ENCODE data around the gene HACD2. TPM values are rescaled to one million over a fixed set of nuclear protein-coding genes. Genes with fewer than 3 reads are reported as not detected.

HACD2 gene
- polyA plus RNA-seq, 1 experiment: 29.8 TPM

DNA sequence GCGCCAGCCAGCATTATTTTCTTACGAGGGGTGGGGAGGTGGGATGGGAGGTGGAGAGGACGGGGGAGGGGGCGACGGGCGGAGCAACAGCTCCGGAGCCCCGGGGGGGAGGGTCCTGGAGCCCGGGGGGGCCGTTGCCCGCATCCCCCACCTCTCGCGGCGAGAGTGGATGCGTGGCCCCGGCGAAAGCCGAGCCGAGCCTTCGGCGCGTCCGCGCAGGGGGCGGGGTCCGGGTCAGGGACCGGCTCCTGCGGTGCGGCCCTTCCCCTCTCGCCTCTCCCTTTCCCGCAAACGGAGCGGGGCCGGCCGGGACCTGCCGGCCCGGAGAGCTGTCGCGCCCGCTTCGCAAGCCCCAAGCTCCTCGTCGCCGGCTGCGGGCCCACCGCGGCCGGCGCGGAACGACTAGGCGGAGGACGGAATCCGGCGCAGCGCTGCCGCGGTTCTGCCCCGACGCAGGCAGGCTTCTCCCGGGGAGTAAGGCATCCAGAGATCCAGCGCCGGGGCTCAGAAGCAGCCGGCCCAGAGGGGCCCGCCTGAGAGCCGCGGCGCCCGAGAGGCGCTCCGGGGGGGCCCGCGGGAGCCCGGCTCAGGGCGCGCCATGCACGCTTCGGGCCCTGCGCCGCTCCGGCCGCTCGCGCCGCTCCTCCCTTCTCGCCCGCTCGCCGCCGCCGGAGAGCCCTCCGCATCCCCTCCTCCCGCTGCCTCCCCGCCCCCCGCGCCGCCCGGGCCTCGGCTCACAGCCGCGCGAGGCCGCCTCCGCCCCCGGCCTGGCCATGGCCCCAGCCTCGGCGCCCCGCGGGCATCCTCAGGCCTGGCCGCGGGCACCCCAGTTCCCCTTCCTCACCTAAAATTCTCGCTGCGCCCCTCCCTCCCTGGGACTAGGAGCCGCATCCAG lies 135.5 kb downstream of the HACD2 start:
- peaks cover 34% of the 10 kb centered on the region for H3K27me3 ChIP-seq (ENCODE audit: control insufficient read depth, insufficient read depth, low read length)
- CTCF ChIA-PET: interaction anchor here (0.7 to 2.5 kb wide), 6 partner anchors 10 to 118 kb away, joined by 3 to 6 read pairs (median 3); no protein-coding TSS in a partner anchor
- no peak for DNase-seq (ENCODE audit: low read depth)
- POLR2A ChIA-PET: interaction anchor here (0.6 kb wide), 1 partner anchor 75 kb away, joined by 10 read pairs; no protein-coding TSS in a partner anchor
- H3K4me3 ChIP-seq (ENCODE audit: low read depth, low read length): peak overlapping the region; percentile 55
- TF ChIP-seq, protein P1, sequence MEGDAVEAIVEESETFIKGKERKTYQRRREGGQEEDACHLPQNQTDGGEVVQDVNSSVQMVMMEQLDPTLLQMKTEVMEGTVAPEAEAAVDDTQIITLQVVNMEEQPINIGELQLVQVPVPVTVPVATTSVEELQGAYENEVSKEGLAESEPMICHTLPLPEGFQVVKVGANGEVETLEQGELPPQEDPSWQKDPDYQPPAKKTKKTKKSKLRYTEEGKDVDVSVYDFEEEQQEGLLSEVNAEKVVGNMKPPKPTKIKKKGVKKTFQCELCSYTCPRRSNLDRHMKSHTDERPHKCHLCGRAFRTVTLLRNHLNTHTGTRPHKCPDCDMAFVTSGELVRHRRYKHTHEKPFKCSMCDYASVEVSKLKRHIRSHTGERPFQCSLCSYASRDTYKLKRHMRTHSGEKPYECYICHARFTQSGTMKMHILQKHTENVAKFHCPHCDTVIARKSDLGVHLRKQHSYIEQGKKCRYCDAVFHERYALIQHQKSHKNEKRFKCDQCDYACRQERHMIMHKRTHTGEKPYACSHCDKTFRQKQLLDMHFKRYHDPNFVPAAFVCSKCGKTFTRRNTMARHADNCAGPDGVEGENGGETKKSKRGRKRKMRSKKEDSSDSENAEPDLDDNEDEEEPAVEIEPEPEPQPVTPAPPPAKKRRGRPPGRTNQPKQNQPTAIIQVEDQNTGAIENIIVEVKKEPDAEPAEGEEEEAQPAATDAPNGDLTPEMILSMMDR (IDR thresholded peaks at IDR 0.05; ENCODE audit: insufficient read depth, low read depth, low read length): no peak
- H3K36me3 ChIP-seq (ENCODE audit: control insufficient read depth, insufficient read depth, low read length): no peaks in the 10 kb centered on the region

DNA sequence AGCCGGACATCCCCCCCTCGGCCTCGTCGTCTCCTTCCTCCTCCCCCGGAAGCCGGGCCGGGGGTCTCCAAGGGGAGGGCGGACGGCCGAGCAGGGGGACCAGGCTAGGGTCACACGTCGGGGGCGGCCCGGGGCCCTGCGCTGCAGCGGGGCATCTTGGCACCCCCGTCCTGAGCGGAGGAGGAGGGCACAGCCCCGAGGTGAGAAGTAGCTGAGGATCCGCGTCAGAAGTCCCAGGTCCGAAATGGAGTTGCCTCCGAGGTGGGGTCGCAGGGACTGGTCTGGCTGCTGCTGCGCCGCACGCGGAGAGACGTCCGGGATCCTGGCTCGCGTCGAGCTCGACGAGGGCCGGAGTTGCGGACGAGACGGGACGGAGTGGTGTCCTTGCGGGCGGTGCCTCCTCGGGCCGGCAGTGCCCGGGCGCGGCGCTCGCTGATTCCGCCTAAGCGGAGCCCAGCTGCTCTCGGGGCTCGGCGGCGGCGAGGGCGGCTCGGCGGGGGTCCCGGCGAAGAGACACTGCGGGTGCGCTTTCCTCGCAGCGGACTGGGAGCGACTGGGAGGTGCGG lies 136.2 kb downstream of the HACD2 start, which contains the start of gene ADCY5:
ADCY5 (minus strand) TSS at position 555 of the 566 bp plus-strand sequence; CDS start at position 10, 545 bp downstream.
- CTCF ChIA-PET: interaction anchor here (0.7 to 2.5 kb wide), 4 partner anchors 11 to 119 kb away, joined by 3 to 6 read pairs (median 4); no protein-coding TSS in a partner anchor
- no peak for DNase-seq (ENCODE audit: low read depth)
- TF ChIP-seq, protein P1 (IDR thresholded peaks at IDR 0.05; ENCODE audit: insufficient read depth, low read depth, low read length): no peak
- H3K36me3 ChIP-seq (ENCODE audit: control insufficient read depth, insufficient read depth, low read length): no peaks in the 10 kb centered on the region
- H3K27me3 ChIP-seq (ENCODE audit: control insufficient read depth, insufficient read depth, low read length): peaks cover 38% of the 10 kb centered on the region
- H3K4me3 ChIP-seq (ENCODE audit: low read depth, low read length): peak within 1 kb of the TSS; percentile 55
- POLR2A ChIA-PET: no interaction called here

DNA sequence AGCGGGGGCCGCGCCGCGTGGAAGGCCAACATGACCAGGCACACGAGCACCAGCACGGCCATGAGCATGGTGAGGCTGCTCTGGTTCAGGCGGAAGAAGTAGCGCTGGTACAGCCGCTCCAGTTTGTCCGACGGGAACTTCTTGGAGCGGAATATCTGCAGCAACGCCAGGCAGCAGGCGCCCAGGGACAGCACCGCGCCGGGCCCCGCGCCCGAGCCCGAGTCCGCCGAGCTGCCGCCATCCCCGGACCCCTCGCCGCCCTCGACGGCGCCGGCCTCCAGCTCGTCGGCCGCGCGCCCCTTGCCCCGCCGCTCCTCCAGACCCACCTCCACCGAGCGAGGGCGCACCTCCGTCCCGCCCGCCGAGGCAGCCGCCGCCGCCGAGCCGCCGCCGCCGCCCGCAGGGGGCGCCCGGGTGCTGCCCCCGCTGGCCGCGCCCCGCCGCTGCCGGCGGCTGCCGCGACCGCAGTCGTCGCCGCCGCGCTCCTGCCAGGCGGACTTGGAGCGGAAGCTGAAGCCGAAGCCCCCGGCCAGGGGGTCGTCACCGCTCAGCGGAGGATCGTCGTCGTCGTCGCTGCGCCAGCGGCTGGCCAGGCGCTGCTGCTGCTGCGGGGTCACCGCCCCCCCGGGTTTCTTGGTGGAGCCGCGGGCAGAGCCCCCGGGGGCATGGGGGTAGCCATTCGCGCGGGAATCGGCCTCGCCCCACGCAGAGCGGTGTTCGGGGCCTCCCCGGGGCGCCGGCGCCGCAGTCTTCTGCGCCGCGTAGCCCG lies 136.9 kb downstream of the HACD2 start:
- Histone ChIP-seq H3K27me3 (ENCODE audit: control insufficient read depth, insufficient read depth, low read length) (peaks cover 40% of the 10 kb centered on the region), H3K36me3 (ENCODE audit: control insufficient read depth, insufficient read depth, low read length) (no peaks in the 10 kb centered on the region), H3K4me3 (ENCODE audit: low read depth, low read length) (no peak overlapping the region)
- ChIA-PET POLR2A (no interaction called here), CTCF (interaction anchor here (0.7 to 2.5 kb wide), 4 partner anchors 12 to 120 kb away, joined by 4 to 6 read pairs (median 6); no protein-coding TSS in a partner anchor)
- TF ChIP-seq, protein P1 (IDR thresholded peaks at IDR 0.05; ENCODE audit: insufficient read depth, low read depth, low read length): no peak
- no peak for DNase-seq (ENCODE audit: low read depth)

DNA sequence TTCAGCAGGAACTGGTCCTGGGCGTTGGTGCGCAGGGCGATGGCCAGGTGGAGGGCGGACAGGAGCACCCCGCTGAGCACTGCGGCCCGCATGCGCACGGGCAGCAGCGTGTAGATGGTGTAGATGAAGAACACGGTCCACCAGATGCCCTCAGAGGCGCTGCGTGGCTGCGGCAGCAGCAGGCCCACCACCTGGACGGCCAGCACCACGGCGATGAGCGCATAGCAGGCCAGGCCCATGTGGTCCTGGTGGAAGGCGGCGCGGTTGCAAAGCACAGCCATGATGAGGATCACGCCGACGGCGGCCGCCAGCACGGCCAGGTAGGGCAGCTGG lies 137.5 kb downstream of the HACD2 start:
- H3K4me3 ChIP-seq (ENCODE audit: low read depth, low read length): no peak overlapping the region
- H3K27me3 ChIP-seq (ENCODE audit: control insufficient read depth, insufficient read depth, low read length): peaks cover 40% of the 10 kb centered on the region
- ChIA-PET CTCF (interaction anchor here (0.6 to 2.5 kb wide), 4 partner anchors 12 to 137 kb away, joined by 4 to 6 read pairs (median 6); no protein-coding TSS in a partner anchor), POLR2A (no interaction called here)
- no peak for DNase-seq (ENCODE audit: low read depth)
- TF ChIP-seq, protein P1 (IDR thresholded peaks at IDR 0.05; ENCODE audit: insufficient read depth, low read depth, low read length): no peak
- H3K36me3 ChIP-seq (ENCODE audit: control insufficient read depth, insufficient read depth, low read length): no peaks in the 10 kb centered on the region

Data from BJ (cell line).